ENCODE data around the gene STX8. TPM values are rescaled to one million over a fixed set of nuclear protein-coding genes. Genes with fewer than 3 reads are reported as not detected.
"Not testable (repeated sequence)": the region's sequence is repeated elsewhere in the genome, so short reads cannot be mapped to it uniquely, and the experiment has no call there.

The STX8 gene
- total RNA-seq, 1 experiment from 2014 or later, result 38.8 TPM

DNA sequence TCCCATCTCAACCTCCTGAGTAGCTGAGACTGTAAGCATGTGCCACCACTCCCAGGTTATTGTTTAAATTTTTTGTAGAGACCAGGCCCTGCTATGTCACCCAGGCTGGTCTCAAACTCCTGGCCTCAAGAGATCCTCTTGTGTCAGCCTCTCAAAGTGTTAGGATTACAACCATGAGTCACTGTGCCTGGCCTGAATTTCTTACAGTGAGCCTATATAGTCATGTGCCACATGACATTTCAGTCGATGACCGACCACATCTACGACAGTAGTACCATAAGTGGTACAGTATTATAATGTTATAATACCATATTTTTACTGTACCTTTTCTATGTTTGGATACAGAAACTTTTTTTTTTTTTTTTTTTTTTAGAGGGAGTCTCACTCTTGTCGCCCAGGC is 195.3 kb downstream of the STX8 start:
- Histone ChIP-seq H3K4me3 (replicated peaks in 1 of 2; ENCODE audit: low read depth in 1 of 2, low read length in 2 of 2) (no peak overlapping the region), H3K9ac (ENCODE audit: low read length) (no peak overlapping the region), H4K20me1 (ENCODE audit: insufficient read depth) (no peaks in the 10 kb centered on the region), H3K4me1 (ENCODE audit: control insufficient read depth in 1 of 2, insufficient read depth in 2 of 2, low read length in 2 of 2) (no peaks in the 10 kb centered on the region), H3K9me2 (ENCODE audit: insufficient read depth) (no peaks in the 10 kb centered on the region), H2AFZ (ENCODE audit: low read depth, low read length, poor library complexity, severe bottlenecking) (no peak overlapping the region), H3K9me3 (ENCODE audit: control insufficient read depth in 1 of 2, insufficient read depth in 1 of 2, low read depth in 1 of 2, low read length in 2 of 2) (no peaks in the 10 kb centered on the region), H3K4me2 (ENCODE audit: low read length) (no peak overlapping the region), H3K79me2 (ENCODE audit: insufficient read depth, low read length) (no peaks in the 10 kb centered on the region), H3K36me3 (ENCODE audit: control insufficient read depth in 1 of 2, insufficient read depth in 2 of 2, low read length in 2 of 2) (no peaks in the 10 kb centered on the region), H3K27ac (ENCODE audit: low read depth, low read length) (no peak overlapping the region), H3K27me3 (ENCODE audit: insufficient read depth, low read length) (no peaks in the 10 kb centered on the region)
- ATAC-seq (no peak), DNase-seq (ENCODE audit: low read depth, low spot score) (no peak)
- ChIA-PET CTCF (no interaction called here), RAD21 (ENCODE audit: low non-redundant PET in 1 of 2, low total read pairs in 2 of 2, uncharacterized antibody in 2 of 2, unreplicated experiment in 2 of 2) (no interaction called here), POLR2A (no interaction called here)
- no TSS peak for BruUV-seq (replicated peaks)
- intact Hi-C loops (cut with micrococcal nuclease), result no loop called here
- TF ChIP-seq, protein P1, sequence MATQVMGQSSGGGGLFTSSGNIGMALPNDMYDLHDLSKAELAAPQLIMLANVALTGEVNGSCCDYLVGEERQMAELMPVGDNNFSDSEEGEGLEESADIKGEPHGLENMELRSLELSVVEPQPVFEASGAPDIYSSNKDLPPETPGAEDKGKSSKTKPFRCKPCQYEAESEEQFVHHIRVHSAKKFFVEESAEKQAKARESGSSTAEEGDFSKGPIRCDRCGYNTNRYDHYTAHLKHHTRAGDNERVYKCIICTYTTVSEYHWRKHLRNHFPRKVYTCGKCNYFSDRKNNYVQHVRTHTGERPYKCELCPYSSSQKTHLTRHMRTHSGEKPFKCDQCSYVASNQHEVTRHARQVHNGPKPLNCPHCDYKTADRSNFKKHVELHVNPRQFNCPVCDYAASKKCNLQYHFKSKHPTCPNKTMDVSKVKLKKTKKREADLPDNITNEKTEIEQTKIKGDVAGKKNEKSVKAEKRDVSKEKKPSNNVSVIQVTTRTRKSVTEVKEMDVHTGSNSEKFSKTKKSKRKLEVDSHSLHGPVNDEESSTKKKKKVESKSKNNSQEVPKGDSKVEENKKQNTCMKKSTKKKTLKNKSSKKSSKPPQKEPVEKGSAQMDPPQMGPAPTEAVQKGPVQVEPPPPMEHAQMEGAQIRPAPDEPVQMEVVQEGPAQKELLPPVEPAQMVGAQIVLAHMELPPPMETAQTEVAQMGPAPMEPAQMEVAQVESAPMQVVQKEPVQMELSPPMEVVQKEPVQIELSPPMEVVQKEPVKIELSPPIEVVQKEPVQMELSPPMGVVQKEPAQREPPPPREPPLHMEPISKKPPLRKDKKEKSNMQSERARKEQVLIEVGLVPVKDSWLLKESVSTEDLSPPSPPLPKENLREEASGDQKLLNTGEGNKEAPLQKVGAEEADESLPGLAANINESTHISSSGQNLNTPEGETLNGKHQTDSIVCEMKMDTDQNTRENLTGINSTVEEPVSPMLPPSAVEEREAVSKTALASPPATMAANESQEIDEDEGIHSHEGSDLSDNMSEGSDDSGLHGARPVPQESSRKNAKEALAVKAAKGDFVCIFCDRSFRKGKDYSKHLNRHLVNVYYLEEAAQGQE (IDR thresholded peaks at IDR 0.05; ENCODE audit: low read depth), result no peak
- TF ChIP-seq SIN3A (IDR thresholded peaks at IDR 0.05; ENCODE audit: low read depth), result no peak
- TF ChIP-seq TCF7L2 (IDR thresholded peaks at IDR 0.05; ENCODE audit: borderline replicate concordance, extremely low read depth, insufficient read depth, insufficient read length), result no peak
- no peak for TF ChIP-seq RAD21 (IDR thresholded peaks at IDR 0.05; ENCODE audit: low read depth)
- TF ChIP-seq ZNF274 (IDR thresholded peaks at IDR 0.05; ENCODE audit: low read depth, low read length), result no peak
- TF ChIP-seq EZH2phosphoT487 (IDR thresholded peaks at IDR 0.05; ENCODE audit: borderline replicate concordance), result no peak
- TF ChIP-seq YY1 (IDR thresholded peaks at IDR 0.05; ENCODE audit: extremely low read depth, insufficient replicate concordance, low read depth, low read length), result no peak
- no peak for TF ChIP-seq POLR2A (IDR thresholded peaks at IDR 0.05; ENCODE audit: borderline replicate concordance, extremely low read depth, insufficient read depth, insufficient read length)
- TF ChIP-seq ELF1 (IDR thresholded peaks at IDR 0.05; ENCODE audit: borderline replicate concordance, low read depth), result no peak
- TF ChIP-seq, protein P2, sequence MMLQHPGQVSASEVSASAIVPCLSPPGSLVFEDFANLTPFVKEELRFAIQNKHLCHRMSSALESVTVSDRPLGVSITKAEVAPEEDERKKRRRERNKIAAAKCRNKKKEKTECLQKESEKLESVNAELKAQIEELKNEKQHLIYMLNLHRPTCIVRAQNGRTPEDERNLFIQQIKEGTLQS (IDR thresholded peaks at IDR 0.05), result no peak
- no peak for TF ChIP-seq EGR1 (IDR thresholded peaks at IDR 0.05; ENCODE audit: low read depth)
- TF ChIP-seq SRF (IDR thresholded peaks at IDR 0.05; ENCODE audit: low read depth), result no peak

DNA sequence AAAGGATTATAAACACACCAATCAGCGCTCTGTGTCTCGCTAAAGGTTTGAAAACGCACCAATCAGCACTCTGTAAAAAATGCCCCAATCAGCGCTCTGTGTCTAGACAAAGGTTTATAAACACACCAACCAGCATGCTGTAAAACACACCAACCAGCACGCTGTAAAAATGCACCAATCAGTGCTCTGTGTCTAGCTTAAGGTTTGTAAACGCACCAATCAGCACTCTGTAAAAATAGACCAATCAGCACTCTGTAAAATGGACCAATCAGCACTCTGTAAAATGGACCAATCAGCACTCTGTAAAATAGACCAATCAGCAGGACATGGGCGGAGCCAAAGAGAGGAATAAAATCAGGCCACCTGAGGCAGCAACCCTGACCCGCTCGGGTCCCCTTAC is 199.4 kb downstream of the STX8 start:
- ATAC-seq; H3K4me2 ChIP-seq (ENCODE audit: low read length); H4K20me1 ChIP-seq (ENCODE audit: insufficient read depth); H2AFZ ChIP-seq (ENCODE audit: low read depth, low read length, poor library complexity, severe bottlenecking); RAD21 ChIA-PET (ENCODE audit: low non-redundant PET in 1 of 2, low total read pairs in 2 of 2, uncharacterized antibody in 2 of 2, unreplicated experiment in 2 of 2); H3K4me1 ChIP-seq (ENCODE audit: control insufficient read depth in 1 of 2, insufficient read depth in 2 of 2, low read length in 2 of 2); H3K79me2 ChIP-seq (ENCODE audit: insufficient read depth, low read length); H3K27ac ChIP-seq (ENCODE audit: low read depth, low read length); H3K36me3 ChIP-seq (ENCODE audit: control insufficient read depth in 1 of 2, insufficient read depth in 2 of 2, low read length in 2 of 2); BruUV-seq (replicated peaks); H3K27me3 ChIP-seq (ENCODE audit: insufficient read depth, low read length); CTCF ChIA-PET; H3K9me3 ChIP-seq (ENCODE audit: control insufficient read depth in 1 of 2, insufficient read depth in 1 of 2, low read depth in 1 of 2, low read length in 2 of 2); H3K9me2 ChIP-seq (ENCODE audit: insufficient read depth); H3K9ac ChIP-seq (ENCODE audit: low read length); H3K4me3 ChIP-seq (replicated peaks in 1 of 2; ENCODE audit: low read depth in 1 of 2, low read length in 2 of 2); DNase-seq (ENCODE audit: low read depth, low spot score); intact Hi-C loops (cut with micrococcal nuclease): not testable (repeated sequence)
- POLR2A ChIA-PET, result interaction anchor here (0.6 kb wide), 1 partner anchor 21 kb away, joined by 3 read pairs; no protein-coding TSS in a partner anchor
